ENCODE measurements around the gene THRB.

DNA sequence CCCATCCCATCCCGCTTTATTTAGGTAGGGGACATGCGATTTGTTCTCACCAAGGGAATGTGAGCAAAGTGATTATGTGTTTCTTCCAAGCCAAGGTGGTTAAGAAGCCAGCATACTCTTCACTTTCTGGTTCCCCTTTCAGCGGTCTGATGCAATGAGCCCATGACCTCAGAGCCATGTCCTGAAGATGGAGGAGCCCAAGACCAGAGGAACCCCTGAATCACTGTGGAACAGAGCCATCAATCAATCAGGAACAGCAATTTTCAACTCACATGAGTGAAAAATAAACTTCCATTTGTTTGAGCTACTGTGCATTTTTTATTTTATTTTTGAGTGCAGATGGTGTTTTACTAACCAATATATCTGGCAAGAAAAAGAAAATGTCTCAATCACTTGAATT, 10.8 kb downstream of the THRB start:
- TF ChIP-seq, protein P1, sequence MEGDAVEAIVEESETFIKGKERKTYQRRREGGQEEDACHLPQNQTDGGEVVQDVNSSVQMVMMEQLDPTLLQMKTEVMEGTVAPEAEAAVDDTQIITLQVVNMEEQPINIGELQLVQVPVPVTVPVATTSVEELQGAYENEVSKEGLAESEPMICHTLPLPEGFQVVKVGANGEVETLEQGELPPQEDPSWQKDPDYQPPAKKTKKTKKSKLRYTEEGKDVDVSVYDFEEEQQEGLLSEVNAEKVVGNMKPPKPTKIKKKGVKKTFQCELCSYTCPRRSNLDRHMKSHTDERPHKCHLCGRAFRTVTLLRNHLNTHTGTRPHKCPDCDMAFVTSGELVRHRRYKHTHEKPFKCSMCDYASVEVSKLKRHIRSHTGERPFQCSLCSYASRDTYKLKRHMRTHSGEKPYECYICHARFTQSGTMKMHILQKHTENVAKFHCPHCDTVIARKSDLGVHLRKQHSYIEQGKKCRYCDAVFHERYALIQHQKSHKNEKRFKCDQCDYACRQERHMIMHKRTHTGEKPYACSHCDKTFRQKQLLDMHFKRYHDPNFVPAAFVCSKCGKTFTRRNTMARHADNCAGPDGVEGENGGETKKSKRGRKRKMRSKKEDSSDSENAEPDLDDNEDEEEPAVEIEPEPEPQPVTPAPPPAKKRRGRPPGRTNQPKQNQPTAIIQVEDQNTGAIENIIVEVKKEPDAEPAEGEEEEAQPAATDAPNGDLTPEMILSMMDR (IDR thresholded peaks at IDR 0.05) = no peak
- no peak for TF ChIP-seq POLR2A (IDR thresholded peaks at IDR 0.05)
- peak in 1 of 2 donors; percentile 53 for TF ChIP-seq EP300 (IDR thresholded peaks at IDR 0.05)
